H1 (cell line): Measurements from ENCODE around the gene PIP5K1B. TPM values are rescaled to one million over a fixed set of nuclear protein-coding genes. Genes with fewer than 3 reads are reported as not detected.

ENCODE experiments used
- CBX8 ChIP-seq: fragments of 300-800, 300-1000 bp; sonication (generic); IDR thresholded peaks from 2 replicates; pipeline ENCODE4 v1.7.1; 2016; ENCODE audit warnings: low read depth, low read length, borderline replicate concordance
- CHD7 ChIP-seq: fragments of 300-600 bp; sonication (generic); IDR thresholded peaks from 2 replicates; pipeline ENCODE4 v1.7.1; 2012; ENCODE audit warnings: low read length, moderate library complexity, mild to moderate bottlenecking, inconsistent platforms; ENCODE audit not compliant: insufficient replicate concordance
- EGR1 ChIP-seq: IDR thresholded peaks from 2 replicates; pipeline ENCODE4 v1.6.1; 2011; ENCODE audit warnings: low read depth, low read length, borderline replicate concordance
- KDM1A ChIP-seq: fragments of 200-600, 300-600 bp; sonication (generic); IDR thresholded peaks from 2 replicates; pipeline ENCODE4 v1.7.1; 2016; ENCODE audit warnings: mild to moderate bottlenecking, low read length, borderline replicate concordance
- TAF1 ChIP-seq: IDR thresholded peaks from 2 replicates; pipeline ENCODE4 v1.6.1; 2011; ENCODE audit warnings: mild to moderate bottlenecking, low read depth, low read length
- polyA plus RNA-seq, 7 experiments: library from polyadenylated mRNA; depleted of rRNA in 3 of 7; stranded (reverse) in 5 of 7; unstranded in 2 of 7; fragments of >200 nt in 5 of 7; fragments of 200-250 nt in 2 of 7; gene quantifications; 1 replicate in 5 of 7; 2 replicates in 1 of 7; 4 replicates in 1 of 7; pipeline versions ENCODE4 v1.2.1 to v1.2.3, GENCODE V29; 2011 to 2013; ENCODE audit warnings: missing spikeins in 2 of 7, mixed read lengths in 2 of 7
- total RNA-seq: library from RNA; stranded (reverse); fragmentation: NEBNext Ultra II Directional; extraction: Animal tissue kit (Norgen Biotek cat#: 25700); gene quantifications from 2 replicates; pipeline ENCODE4 v1.2.1, GENCODE V29; 2021

The PIP5K1B gene
- total and polyA plus RNA-seq, 2 of the 8 experiments (the other 6 are each of a cell fraction or from before 2014, with no cell fraction given): 4.7 to 7.7 TPM

DNA sequence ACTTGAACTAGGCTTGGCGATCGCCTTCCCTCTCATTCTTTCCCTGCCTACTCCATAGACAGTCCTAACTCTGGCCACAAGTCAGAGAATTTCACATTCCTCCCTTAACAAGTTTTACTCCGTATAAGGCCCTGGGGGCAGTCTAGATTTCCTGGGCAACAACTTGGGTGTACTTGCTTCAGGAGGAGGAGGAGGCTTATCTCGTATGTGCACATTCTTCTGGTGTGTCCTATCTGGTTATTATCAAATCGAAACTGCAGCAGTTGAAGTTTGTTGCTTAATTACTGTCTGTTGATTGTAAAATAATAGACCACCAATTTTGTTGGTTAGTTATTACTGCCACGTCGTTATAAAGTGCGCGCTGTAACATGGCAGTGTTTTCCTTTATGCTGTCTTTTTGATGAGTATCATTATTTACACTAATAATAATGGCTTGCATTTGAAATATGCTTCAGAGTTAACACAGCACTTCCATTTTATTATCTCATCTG is 42.0 kb downstream of the PIP5K1B start (continued):
- TF ChIP-seq CHD7 (no peak), CBX8 (no peak), EGR1 (no peak), KDM1A (no peak), TAF1 (no peak)
- TF ChIP-seq, all 59 proteins: peak for 0
